Endothelial cell of umbilical vein (primary cell): ENCODE measurements around the gene STH. TPM values are rescaled to one million over a fixed set of nuclear protein-coding genes. Genes with fewer than 3 reads are reported as not detected.

Experiments
- BruUV-seq: library from RNA; stranded (reverse); fragments of 400-500 nt; replicated peaks from 2 replicates; lab custom pipeline; 2021; lab: Mats Ljungman, UMichigan
- CTCF ChIA-PET: fragments of 300-600, 350-600 bp; sonication (Branson Sonifier 250); formaldehyde crosslinking; loops from one replicate; lab custom pipeline; 2021; ENCODE audit warnings: antibody characterized with exemption, inconsistent platforms; lab: Charles Lee
- POLR2A ChIA-PET: fragments of 300-600, 350-600 bp; sonication (Branson Sonifier 250); formaldehyde crosslinking; loops from one replicate; lab custom pipeline; 2021; ENCODE audit warnings: antibody characterized with exemption, inconsistent platforms; lab: Charles Lee
- DNase-seq: peaks from one replicate; pipeline ENCODE4 v3.0.0-alpha.2; 2011; ENCODE audit warnings: low read depth, low spot score
- FAIRE-seq: peaks from 2 replicates; lab custom pipeline; 2011; peaks lifted over from hg19 to GRCh38; lab: Jason Lieb, UNC
- H2AFZ ChIP-seq: 2 replicates; pipeline ENCODE4 v1.6.0; 2012; ENCODE audit warnings: low read depth, low read length, control low read depth, inconsistent platforms
- H3K27ac ChIP-seq: 2 replicates; pipeline ENCODE4 v1.5.1; 2011; ENCODE audit warnings: low read depth, mild to moderate bottlenecking, control low read depth, low read length, moderate library complexity; ENCODE audit not compliant: insufficient read depth
- H3K27me3 ChIP-seq, 2 experiments: 2 replicates each; pipeline versions ENCODE4 v1.6.0 to v1.6.1; 2011; ENCODE audit warnings: low read length in 2 of 2, mixed read lengths in 1 of 2; ENCODE audit not compliant: control insufficient read depth in 2 of 2, insufficient read depth in 2 of 2
- H3K36me3 ChIP-seq, 2 experiments: 2 replicates in 1 of 2; 3 replicates in 1 of 2; pipeline ENCODE4 v1.5.1; 2011; ENCODE audit warnings: low read length in 2 of 2, mild to moderate bottlenecking in 1 of 2, moderate library complexity in 1 of 2; ENCODE audit not compliant: control insufficient read depth in 2 of 2, insufficient read depth in 2 of 2; ENCODE audit errors: extremely low read depth in 1 of 2
- H3K4me1 ChIP-seq: 3 replicates; pipeline ENCODE4 v1.5.1; 2011; ENCODE audit warnings: mild to moderate bottlenecking, low read length; ENCODE audit not compliant: control insufficient read depth, insufficient read depth; ENCODE audit errors: extremely low read depth
- H3K4me2 ChIP-seq: 2 replicates; pipeline ENCODE4 v1.6.1; 2011; ENCODE audit warnings: low read length, control low read depth, mixed read lengths; ENCODE audit not compliant: insufficient read depth
- H3K4me3 ChIP-seq, 3 experiments: fragments of 200-600 bp in 1 of 3; sonication (generic), shearing (Covaris generic) in 1 of 3; replicated peaks in 1 of 3; 2 replicates each; pipeline ENCODE4 v1.5.1; 2011 to 2016; ENCODE audit warnings: control low read depth in 3 of 3, low read length in 3 of 3, mild to moderate bottlenecking in 2 of 3, inconsistent platforms in 1 of 3, low read depth in 1 of 3, moderate library complexity in 1 of 3; ENCODE audit not compliant: insufficient read depth in 1 of 3
- H3K79me2 ChIP-seq: 2 replicates; pipeline ENCODE4 v1.6.0; 2012; ENCODE audit warnings: low read length, inconsistent platforms; ENCODE audit not compliant: control insufficient read depth, insufficient read depth
- H3K9ac ChIP-seq: replicated peaks from 2 replicates; pipeline ENCODE3; 2011; ENCODE audit warnings: low read length, control low read depth; ENCODE audit not compliant: insufficient read depth; ENCODE audit errors: extremely low read depth
- H3K9me1 ChIP-seq: replicated peaks from 3 replicates; pipeline ENCODE4 v1.6.0; 2011; ENCODE audit warnings: mild to moderate bottlenecking, low read length; ENCODE audit not compliant: control insufficient read depth, insufficient read depth; ENCODE audit errors: extremely low read depth
- H3K9me3 ChIP-seq: replicated peaks from 2 replicates; pipeline ENCODE4 v1.5.1; 2012; ENCODE audit warnings: low read length, inconsistent platforms; ENCODE audit not compliant: control insufficient read depth, insufficient read depth
- H4K20me1 ChIP-seq: replicated peaks from 2 replicates; pipeline ENCODE3; 2011; ENCODE audit warnings: mild to moderate bottlenecking, low read length; ENCODE audit not compliant: control insufficient read depth, insufficient read depth; ENCODE audit errors: extremely low read depth
- EZH2 ChIP-seq: IDR thresholded peaks from 2 replicates; pipeline ENCODE4 v1.6.1; 2012; ENCODE audit warnings: borderline replicate concordance, low read depth, mild to moderate bottlenecking, moderate library complexity, low read length, inconsistent platforms; ENCODE audit not compliant: severe bottlenecking
- FOS ChIP-seq: IDR thresholded peaks from 2 replicates; pipeline ENCODE4 v1.6.1; 2011; ENCODE audit warnings: mild to moderate bottlenecking, low read length, moderate library complexity, borderline replicate concordance; ENCODE audit not compliant: insufficient read depth
- GATA2 ChIP-seq: IDR thresholded peaks from 2 replicates; pipeline ENCODE4 v1.7.0; 2011; ENCODE audit warnings: low read depth, mild to moderate bottlenecking, moderate library complexity, mixed read lengths, low read length; ENCODE audit not compliant: insufficient read length, insufficient read depth
- JUN ChIP-seq: IDR thresholded peaks from 2 replicates; pipeline ENCODE4 v1.6.1; 2011; ENCODE audit warnings: borderline replicate concordance, low read depth; ENCODE audit not compliant: insufficient read length, insufficient read depth
- MYC ChIP-seq: IDR thresholded peaks from one replicate; pipeline ENCODE4 v1.6.1; 2011; ENCODE audit warnings: mild to moderate bottlenecking, low read depth, low read length
- POLR2A ChIP-seq: IDR thresholded peaks from 2 replicates; pipeline ENCODE4 v1.6.1; 2012; ENCODE audit warnings: low read depth, mild to moderate bottlenecking, control low read depth, low read length
- POLR2AphosphoS5 ChIP-seq: IDR thresholded peaks from 2 replicates; pipeline ENCODE4 v1.6.1; 2012; ENCODE audit warnings: low read depth, mild to moderate bottlenecking, control low read depth, low read length, moderate library complexity; ENCODE audit not compliant: insufficient read depth
- dilution Hi-C: fragments of 300-500 bp; cut with MboI; formaldehyde crosslinking; loops from one replicate; pipeline ENCODE4 v1.15.0; 2019; ENCODE audit warnings: low sequenced_read_pairs; ENCODE audit not compliant: extremely low pct_ligation_motif_present
- intact Hi-C: fragments of 100-400 bp; cut with micrococcal nuclease; formaldehyde crosslinking; loops from one replicate; pipeline ENCODE4 v1.10.0; 2022
- polyA plus RNA-seq, 4 experiments: library from polyadenylated mRNA; depleted of rRNA in 3 of 4; stranded (reverse) in 3 of 4; unstranded in 1 of 4; fragments of >200 nt; gene quantifications; 2 replicates each; pipeline versions ENCODE4 v1.2.1 to v1.2.3, GENCODE V29; 2011 to 2012; ENCODE audit warnings: missing spikeins in 1 of 4
- total RNA-seq: library from RNA; stranded (reverse); gene quantifications from 2 replicates; pipeline ENCODE4 v1.2.3, GENCODE V29; 2021
- TF ChIP-seq, protein P1 (sequence below), 2 donors: IDR thresholded peaks; 1 replicate in 1 of 2; 2 replicates in 1 of 2; pipeline ENCODE4 v1.5.1; 2011; ENCODE audit warnings: low read length in 2 of 2, mild to moderate bottlenecking in 2 of 2, moderate library complexity in 2 of 2, control low read depth in 1 of 2, inconsistent platforms in 1 of 2, low read depth in 1 of 2; ENCODE audit not compliant: insufficient read depth in 1 of 2; ENCODE audit errors: extremely low read depth in 1 of 2
- TF ChIP-seq, protein P2 (sequence below): IDR thresholded peaks from 2 replicates; pipeline ENCODE4 v1.6.1; 2011; ENCODE audit not compliant: insufficient read depth, insufficient read length

The STH gene
- total and polyA plus RNA-seq, 2 donors (not counting 3 experiments of a cell fraction or from before 2014, with no cell fraction given): not detected

DNA sequence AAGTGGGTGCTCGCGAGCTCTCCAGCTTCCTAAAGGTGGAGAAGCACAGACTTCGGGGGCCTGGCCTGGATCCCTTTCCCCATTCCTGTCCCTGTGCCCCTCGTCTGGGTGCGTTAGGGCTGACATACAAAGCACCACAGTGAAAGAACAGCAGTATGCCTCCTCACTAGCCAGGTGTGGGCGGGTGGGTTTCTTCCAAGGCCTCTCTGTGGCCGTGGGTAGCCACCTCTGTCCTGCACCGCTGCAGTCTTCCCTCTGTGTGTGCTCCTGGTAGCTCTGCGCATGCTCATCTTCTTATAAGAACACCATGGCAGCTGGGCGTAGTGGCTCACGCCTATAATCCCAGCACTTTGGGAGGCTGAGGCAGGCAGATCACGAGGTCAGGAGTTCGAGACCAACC is 1.9 kb upstream of the STH start:
- intact Hi-C loops: no loop called here

More for the DNA sequence above, 1.9 kb upstream of the STH start:
- POLR2A ChIA-PET: no interaction called here
- H3K9me1 ChIP-seq: no peaks in the 10 kb centered on the region
- DNase-seq (no peak), FAIRE-seq (no peak)
- TF ChIP-seq MYC: no peak
- TF ChIP-seq, protein P1, sequence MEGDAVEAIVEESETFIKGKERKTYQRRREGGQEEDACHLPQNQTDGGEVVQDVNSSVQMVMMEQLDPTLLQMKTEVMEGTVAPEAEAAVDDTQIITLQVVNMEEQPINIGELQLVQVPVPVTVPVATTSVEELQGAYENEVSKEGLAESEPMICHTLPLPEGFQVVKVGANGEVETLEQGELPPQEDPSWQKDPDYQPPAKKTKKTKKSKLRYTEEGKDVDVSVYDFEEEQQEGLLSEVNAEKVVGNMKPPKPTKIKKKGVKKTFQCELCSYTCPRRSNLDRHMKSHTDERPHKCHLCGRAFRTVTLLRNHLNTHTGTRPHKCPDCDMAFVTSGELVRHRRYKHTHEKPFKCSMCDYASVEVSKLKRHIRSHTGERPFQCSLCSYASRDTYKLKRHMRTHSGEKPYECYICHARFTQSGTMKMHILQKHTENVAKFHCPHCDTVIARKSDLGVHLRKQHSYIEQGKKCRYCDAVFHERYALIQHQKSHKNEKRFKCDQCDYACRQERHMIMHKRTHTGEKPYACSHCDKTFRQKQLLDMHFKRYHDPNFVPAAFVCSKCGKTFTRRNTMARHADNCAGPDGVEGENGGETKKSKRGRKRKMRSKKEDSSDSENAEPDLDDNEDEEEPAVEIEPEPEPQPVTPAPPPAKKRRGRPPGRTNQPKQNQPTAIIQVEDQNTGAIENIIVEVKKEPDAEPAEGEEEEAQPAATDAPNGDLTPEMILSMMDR (IDR thresholded peaks at IDR 0.05; ENCODE audit: extremely low read depth in 1 of 2, insufficient read depth in 1 of 2, low read depth in 1 of 2, low read length in 2 of 2): no peak
- TF ChIP-seq FOS: no peak
- no peak for TF ChIP-seq POLR2AphosphoS5
- no peak for TF ChIP-seq JUN
- TF ChIP-seq, protein P2, sequence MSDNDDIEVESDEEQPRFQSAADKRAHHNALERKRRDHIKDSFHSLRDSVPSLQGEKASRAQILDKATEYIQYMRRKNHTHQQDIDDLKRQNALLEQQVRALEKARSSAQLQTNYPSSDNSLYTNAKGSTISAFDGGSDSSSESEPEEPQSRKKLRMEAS: no peak
- no peak for TF ChIP-seq EZH2
- no peak for TF ChIP-seq POLR2A
- no peak for TF ChIP-seq GATA2
- H2AFZ ChIP-seq: no peak overlapping the region
- H3K36me3 ChIP-seq: no peaks in the 10 kb centered on the region
- H3K27ac ChIP-seq: no peak overlapping the region
- H3K9ac ChIP-seq: no peak overlapping the region
- no peaks in the 10 kb centered on the region for H3K27me3 ChIP-seq
- H3K4me1 ChIP-seq: no peaks in the 10 kb centered on the region
- no peak overlapping the region for H3K4me3 ChIP-seq
- H3K79me2 ChIP-seq: no peaks in the 10 kb centered on the region
- no peak overlapping the region for H3K4me2 ChIP-seq
- H3K9me3 ChIP-seq: no peaks in the 10 kb centered on the region
- CTCF ChIA-PET: no interaction called here
- no TSS peak for BruUV-seq
- H4K20me1 ChIP-seq: no peaks in the 10 kb centered on the region
- dilution Hi-C loops: no loop called here
